Urinary bladder (tissue), 4 donors: ENCODE measurements around the gene NISCH. TPM values are rescaled to one million over a fixed set of nuclear protein-coding genes. Genes with fewer than 3 reads are reported as not detected.

Source experiments
- DNase-seq: peaks from one replicate; pipeline ENCODE4 v3.0.0-alpha.2; 2015; ENCODE audit errors: extremely low spot score
- H3K27ac ChIP-seq: one replicate; pipeline ENCODE4 v1.5.1; 2013; ENCODE audit warnings: low read depth, mild to moderate bottlenecking, moderate library complexity
- H3K36me3 ChIP-seq: one replicate; pipeline ENCODE4 v1.6.1; 2013; ENCODE audit warnings: mild to moderate bottlenecking, moderate library complexity; ENCODE audit not compliant: insufficient read depth
- H3K4me1 ChIP-seq: one replicate; pipeline ENCODE4 v1.6.1; 2013; ENCODE audit warnings: mild to moderate bottlenecking, moderate library complexity; ENCODE audit not compliant: insufficient read depth
- H3K4me3 ChIP-seq: one replicate; pipeline ENCODE4 v1.5.1; 2013; ENCODE audit warnings: low read depth, low read length
- WGBS: extraction: QIAGEN DNeasy Blood & Tissue Kit; methylation state at CpG from one replicate; pipeline ENCODE4 v1.1.7; 2013; 5-methylcytosine and 5-hydroxymethylcytosine counted together
- polyA plus RNA-seq: library from polyadenylated mRNA; stranded (reverse); fragments of 200-250 nt; gene quantifications from one replicate; pipeline ENCODE4 v1.2.3, GENCODE V29; 2013
- total RNA-seq: library from RNA; depleted of rRNA; stranded (reverse); fragments of >200 nt; gene quantifications from one replicate; pipeline ENCODE4 v1.2.3, GENCODE V29; 2014
- donor health status: healthy with polysubstance abuse.
- donor health status: healthy.

The NISCH gene
- total and polyA plus RNA-seq, 2 donors, result 83.6 to 85.3 TPM

DNA sequence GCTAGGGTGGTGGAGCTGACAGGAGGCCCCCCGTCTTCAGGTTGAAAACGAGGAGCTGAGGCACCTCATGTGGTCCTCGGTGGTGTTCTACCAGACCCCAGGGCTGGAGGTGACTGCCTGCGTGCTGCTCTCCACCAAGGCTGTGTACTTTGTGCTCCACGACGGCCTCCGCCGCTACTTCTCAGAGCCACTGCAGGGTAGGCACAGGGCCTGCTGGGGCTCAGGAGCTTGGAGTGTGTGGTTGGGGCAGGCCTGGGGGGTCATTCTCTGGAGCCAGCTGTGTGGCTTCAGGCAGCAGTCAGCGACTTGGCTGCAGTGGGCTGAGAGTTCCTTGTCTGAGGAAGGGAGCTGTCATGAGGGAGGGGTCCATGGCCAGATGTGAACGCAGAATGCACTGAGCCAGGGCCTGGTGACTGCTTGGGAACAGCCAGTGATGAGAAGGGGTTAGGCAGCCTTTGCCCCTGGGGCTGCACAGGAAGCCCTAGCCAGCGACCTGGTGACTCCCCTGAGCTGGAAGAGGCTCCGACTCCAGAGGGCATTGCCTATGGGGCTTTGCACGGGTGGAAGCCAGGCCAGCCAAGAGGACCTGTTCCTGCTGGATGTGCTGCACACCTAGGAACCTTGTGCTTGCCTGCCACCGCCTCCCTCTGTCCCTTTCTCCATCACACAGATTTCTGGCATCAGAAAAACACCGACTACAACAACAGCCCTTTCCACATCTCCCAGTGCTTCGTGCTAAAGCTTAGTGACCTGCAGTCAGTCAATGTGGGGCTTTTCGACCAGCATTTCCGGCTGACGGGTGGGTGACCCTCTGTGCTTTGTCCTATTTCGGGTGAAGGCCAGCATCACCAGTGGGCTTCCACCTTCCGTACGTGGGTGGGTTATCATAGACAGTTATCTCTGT lies 34.9 kb downstream of the NISCH start:
- Histone ChIP-seq H3K36me3 (peaks cover 16% of the 10 kb centered on the region), H3K4me1 (no peaks in the 10 kb centered on the region), H3K4me3 (no peak overlapping the region), H3K27ac (no peak overlapping the region)
- no peak for DNase-seq
- WGBS, result 82% methylated on average over 22 of the region's 22 CpGs

DNA sequence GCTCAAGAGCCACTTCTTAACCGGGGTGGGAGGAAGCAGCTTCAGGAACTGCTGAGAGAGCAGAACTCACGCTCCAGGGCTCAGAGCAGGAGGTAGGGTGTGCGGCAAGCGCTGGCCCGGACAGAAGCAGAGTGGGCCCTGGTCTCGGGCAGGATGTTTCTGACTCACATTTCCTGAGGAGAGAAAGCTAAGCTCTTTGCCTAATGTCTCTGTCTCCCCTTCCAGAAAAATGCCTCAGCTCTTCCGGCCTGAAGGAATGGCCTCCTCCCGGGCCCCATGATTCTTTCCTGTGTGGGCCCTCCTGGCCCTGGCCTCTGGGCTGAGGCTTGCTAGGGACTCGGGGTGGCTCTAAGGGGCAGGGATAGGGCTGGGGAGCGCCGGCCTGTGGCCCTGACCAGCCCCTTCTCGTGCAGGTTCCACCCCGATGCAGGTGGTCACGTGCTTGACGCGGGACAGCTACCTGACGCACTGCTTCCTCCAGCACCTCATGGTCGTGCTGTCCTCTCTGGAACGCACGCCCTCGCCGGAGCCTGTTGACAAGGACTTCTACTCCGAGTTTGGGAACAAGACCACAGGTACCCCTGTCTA lies 35.6 kb downstream of the NISCH start:
- Histone ChIP-seq H3K36me3 (peaks cover 16% of the 10 kb centered on the region), H3K4me3 (no peak overlapping the region), H3K4me1 (no peaks in the 10 kb centered on the region), H3K27ac (no peak overlapping the region)
- no peak for DNase-seq
- 84% methylated on average over 23 of the region's 23 CpGs for WGBS

DNA sequence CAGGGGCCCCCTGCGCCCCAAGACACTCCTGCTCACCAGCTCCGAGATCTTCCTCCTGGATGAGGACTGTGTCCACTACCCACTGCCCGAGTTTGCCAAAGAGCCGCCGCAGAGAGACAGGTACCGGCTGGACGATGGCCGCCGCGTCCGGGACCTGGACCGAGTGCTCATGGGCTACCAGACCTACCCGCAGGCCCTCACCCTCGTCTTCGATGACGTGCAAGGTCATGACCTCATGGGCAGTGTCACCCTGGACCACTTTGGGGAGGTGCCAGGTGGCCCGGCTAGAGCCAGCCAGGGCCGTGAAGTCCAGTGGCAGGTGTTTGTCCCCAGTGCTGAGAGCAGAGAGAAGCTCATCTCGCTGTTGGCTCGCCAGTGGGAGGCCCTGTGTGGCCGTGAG lies 36.7 kb downstream of the NISCH start:
- Histone ChIP-seq H3K4me3 (no peak overlapping the region), H3K36me3 (peaks cover 16% of the 10 kb centered on the region), H3K27ac (no peak overlapping the region), H3K4me1 (no peaks in the 10 kb centered on the region)
- DNase-seq, result no peak
- 89% methylated on average over 21 of the region's 21 CpGs for WGBS

DNA sequence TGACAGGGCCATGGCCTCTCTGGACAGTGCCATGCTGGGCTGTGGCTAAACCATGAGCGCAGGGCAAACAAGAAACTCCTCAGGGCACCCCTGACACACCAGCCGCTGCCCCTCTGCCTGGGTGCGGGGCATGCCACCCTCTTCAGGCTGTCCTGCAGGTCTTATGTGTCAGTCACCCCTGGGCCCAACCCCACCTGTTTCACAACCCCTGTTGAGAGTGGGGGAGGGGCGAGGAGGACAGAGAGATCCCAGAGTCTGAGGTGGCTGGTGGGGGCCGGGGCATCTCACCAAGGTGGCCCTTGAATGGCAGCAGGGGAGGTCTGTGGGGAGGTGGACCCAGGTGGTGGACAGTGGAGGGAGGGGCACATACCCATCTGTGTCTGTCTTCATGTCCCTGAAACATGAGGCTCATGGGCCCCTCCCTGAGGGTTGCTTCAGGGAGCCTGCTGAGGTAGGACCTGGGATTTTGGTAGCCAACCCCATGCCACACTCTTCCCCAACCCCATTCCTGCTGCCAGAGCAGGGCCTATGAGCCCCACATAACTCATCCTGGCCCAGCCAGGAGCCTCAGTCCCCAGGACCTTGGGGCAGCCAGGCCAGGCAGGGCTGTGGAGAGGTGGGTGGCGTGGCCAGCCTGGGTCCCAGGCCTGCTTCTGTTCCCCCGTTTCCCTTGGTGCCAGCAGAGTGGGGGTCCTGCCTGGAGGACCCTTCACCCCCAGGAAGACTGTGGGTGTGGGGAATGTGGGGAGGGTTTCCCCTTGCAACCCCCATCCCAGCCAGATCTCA lies 38.0 kb downstream of the NISCH start:
- Histone ChIP-seq H3K4me3 (no peak overlapping the region), H3K27ac (no peak overlapping the region), H3K4me1 (no peaks in the 10 kb centered on the region), H3K36me3 (peaks cover 13% of the 10 kb centered on the region)
- WGBS, result 93% methylated on average over 7 of the region's 7 CpGs
- no peak for DNase-seq

DNA sequence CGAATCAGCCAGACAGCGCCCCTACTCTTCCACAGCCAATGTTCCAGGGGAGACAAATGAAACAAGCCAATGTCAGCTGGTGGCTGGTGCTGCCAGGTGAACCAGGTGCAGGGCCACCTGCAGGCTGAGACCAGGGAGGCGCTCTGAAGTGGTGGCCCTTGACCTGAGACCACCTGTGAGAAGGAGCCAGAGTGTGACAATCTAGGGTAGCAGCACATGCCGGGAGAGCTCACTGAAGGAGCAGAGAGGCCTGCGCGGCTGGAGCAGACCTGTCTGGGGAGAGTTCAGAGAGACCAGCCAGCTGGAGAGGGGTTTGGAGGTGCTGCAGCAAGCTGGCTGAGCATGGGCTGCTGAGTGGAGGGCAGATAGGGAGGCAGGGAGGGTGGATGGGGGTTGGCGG lies 39.0 kb downstream of the NISCH start:
- H3K27ac ChIP-seq, result no peak overlapping the region
- no peak overlapping the region for H3K4me3 ChIP-seq
- WGBS, result 73% methylated on average over 7 of the region's 7 CpGs
- H3K4me1 ChIP-seq, result no peaks in the 10 kb centered on the region
- peaks cover 12% of the 10 kb centered on the region for H3K36me3 ChIP-seq
- DNase-seq, result no peak

DNA sequence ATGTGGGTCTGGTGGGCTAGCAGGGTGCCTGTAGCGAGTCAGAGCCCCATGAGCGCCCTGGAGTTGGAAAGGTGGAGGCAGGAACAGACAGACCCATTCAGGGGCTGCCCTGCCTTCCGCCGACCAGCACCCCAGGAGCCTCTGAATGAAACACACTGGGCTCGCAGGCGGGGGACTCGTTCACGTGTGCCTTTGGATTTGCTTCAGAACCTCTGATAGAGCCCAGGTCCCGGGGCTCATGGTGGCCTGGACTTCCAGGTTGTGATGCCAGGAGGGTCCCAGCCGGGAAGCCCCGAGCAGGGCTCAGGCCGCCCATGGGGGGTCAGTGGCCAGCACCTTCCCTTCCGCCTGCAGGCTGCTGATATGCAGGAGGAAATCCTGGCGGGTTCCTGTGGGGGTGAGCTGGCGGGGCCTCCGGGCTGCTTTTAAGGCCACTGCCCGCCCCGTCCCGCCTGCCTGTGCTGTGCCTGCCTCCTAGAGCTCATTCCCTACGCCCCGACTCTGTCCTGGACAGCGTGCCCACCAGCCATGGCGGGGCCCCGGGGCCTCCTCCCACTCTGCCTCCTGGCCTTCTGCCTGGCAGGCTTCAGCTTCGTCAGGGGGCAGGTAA lies 39.6 kb downstream of the NISCH start, which contains the start of gene STAB1:
Gene STAB1, plus strand, starts transcription at position 453 of the 610 bp plus-strand sequence. Its CDS starts 76 bp downstream, at position 529.
- Histone ChIP-seq H3K36me3 (peaks cover 12% of the 10 kb centered on the region), H3K27ac (peak within 1 kb of the TSS; percentile 47), H3K4me3 (peak within 1 kb of the TSS; percentile 12), H3K4me1 (no peaks in the 10 kb centered on the region)
- no peak for DNase-seq
- 47% methylated on average over 25 of the region's 25 CpGs for WGBS

DNA sequence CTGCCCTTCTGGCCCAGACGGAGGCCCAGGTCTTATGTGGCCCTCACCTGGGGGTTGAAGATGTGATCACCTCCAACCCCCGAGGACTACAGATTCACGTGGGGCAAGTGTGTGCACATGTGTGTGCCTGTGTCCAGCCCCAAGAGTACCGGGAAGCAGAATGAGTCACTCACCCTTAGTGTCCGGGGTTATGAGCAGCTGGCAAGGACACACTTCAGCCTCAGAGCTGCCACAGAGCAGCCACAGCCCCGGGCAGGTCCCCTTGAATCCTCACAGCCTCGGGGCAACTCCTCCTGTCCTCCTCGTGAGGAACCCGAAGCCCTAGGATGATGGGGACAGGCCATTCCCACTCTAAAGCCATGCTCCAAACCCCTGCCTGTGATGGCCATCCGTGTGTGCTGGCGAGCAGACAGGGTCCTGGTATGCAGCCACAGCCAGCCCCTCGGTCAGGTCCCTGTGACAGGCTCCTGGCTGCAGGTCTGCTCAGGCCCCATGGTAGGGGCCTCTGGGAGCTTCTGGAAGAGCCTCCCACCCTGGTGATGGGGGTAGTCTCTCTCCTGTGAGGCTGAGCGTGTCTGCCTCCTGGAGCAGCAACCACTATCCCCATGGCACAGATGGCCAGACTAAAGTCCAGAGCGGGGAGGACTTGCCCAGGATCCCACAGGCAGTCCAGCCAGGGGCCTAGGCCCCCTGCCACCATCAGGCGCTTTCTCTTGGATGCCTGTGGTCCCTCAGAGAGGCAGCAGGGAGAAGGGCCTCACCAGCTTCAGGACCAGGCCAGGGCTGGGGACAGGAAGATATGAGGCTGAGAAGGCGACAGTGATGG lies 40.6 kb downstream of the NISCH start:
- Histone ChIP-seq H3K27ac (peak overlapping the region; percentile 47), H3K4me3 (peak overlapping the region; percentile 12), H3K36me3 (peaks cover 7% of the 10 kb centered on the region), H3K4me1 (no peaks in the 10 kb centered on the region)
- 61% methylated on average over 16 of the region's 16 CpGs for WGBS
- DNase-seq, result no peak

DNA sequence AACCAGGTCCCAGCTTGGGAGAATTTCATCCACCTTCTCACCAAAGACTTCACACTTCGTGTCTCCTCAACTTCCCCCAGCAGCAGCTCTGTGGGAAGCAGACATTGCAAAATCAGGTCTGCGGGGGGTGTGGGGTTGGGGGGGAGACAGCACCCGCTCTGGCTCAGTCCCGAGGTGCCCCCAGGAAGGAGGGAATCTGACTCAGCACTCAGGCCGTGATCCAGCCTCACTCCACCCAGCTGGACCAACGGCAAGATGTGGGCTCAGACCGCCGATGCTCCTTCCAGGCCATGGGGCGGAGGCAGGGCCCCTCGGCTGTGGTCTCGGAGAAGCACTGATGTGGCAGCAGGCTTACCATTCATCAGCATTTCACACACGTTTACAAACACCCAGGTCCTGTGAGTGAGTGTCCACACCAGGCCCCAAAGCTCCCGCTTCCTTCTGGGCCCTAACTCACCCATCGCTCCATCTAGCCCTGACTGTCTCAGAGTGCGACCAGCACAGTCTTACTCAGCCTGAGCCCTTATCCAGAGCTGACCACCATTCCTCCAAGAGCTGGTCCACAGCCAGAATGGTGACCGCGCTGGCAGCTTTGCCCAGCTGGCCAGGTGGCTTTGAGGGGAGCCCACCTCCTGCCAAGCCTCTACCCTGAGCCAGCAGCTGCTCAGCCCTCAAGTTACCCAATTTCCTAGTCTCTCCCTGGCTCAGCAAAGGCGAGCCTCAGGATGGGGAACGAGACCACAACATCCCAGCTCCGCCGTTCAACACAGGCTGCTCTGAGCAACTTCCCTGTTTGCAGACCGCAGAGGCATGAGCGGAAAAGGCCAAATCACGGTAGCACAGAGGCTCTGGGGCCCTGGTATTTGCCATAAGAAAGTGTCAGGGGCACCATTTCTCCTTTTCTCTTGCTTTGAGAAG lies 43.0 kb downstream of the NISCH start:
- no peak for DNase-seq
- no peak overlapping the region for H3K27ac ChIP-seq
- H3K36me3 ChIP-seq, result no peaks in the 10 kb centered on the region
- H3K4me1 ChIP-seq, result no peaks in the 10 kb centered on the region
- 62% methylated on average over 24 of the region's 24 CpGs for WGBS
- no peak overlapping the region for H3K4me3 ChIP-seq

DNA sequence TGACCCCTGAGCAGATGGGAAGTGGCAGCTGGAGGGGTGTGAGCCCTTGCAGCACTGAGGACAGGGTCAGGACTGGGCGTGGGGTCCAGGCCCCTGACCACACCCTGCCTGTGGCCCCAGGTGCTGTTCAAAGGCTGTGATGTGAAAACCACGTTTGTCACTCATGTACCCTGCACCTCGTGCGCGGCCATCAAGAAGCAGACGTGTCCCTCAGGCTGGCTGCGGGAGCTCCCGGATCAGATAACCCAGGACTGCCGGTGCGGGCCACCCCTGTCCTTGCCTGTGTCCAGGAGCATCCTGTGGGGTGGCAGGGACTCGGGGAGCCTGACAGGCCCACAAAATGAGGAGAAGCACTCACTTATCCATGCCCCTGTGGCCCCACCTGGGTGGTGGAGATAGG lies 45.6 kb downstream of the NISCH start:
- H3K27ac ChIP-seq, result no peak overlapping the region
- DNase-seq, result no peak
- 85% methylated on average over 11 of the region's 11 CpGs for WGBS
- no peaks in the 10 kb centered on the region for H3K36me3 ChIP-seq
- H3K4me3 ChIP-seq, result no peak overlapping the region
- H3K4me1 ChIP-seq, result no peaks in the 10 kb centered on the region

DNA sequence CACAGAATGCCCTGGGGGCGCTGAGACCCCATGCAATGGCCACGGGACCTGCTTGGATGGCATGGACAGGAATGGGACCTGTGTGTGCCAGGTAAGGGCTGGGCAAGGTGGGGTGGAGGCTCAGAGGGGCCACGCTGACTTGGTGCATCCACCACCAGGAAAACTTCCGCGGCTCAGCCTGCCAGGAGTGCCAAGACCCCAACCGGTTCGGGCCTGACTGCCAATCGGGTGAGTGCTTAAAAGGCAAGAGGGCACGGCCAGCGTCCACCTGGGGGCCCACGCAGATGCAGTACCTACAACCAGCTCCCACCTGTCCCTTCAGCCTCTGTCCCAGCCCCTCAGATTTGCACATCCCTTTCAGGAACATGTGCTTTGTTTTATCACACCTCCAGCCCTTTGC lies 46.6 kb downstream of the NISCH start:
- WGBS, result 94% methylated on average over 11 of the region's 11 CpGs

DNA sequence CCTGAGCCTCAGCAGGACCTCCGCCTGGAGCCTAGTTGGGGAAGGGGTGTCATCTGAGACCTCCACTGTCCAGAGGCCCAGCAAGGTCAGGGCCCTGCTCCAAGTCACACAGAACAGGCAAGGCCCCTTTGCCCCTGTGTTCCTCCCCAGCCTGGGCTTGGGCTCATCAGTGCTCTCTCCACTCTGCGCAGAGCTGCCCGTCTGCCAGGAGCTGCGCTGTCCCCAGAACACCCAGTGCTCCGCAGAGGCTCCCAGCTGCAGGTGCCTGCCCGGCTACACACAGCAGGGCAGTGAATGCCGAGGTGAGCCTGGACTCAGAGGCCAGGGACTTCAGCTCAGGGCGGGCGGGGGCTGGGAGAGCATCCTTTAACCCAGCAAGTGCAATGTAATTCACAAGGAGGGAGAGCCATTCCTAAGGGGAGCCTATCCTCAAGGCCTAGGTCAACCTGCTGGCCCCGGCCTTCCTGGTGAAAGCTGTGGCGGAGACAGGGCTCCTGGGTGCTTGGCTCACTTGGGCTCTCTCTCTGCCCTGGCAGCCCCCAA lies 47.5 kb downstream of the NISCH start:
- H3K36me3 ChIP-seq, result no peaks in the 10 kb centered on the region
- no peak for DNase-seq
- no peak overlapping the region for H3K27ac ChIP-seq
- H3K4me1 ChIP-seq, result no peaks in the 10 kb centered on the region
- 94% methylated on average over 11 of the region's 11 CpGs for WGBS
- H3K4me3 ChIP-seq, result no peak overlapping the region

More for the DNA sequence above, 46.6 kb downstream of the NISCH start:
- no peaks in the 10 kb centered on the region for H3K4me1 ChIP-seq
- H3K27ac ChIP-seq, result no peak overlapping the region
- DNase-seq, result no peak
- no peaks in the 10 kb centered on the region for H3K36me3 ChIP-seq
- H3K4me3 ChIP-seq, result no peak overlapping the region
